Thyroid gland (tissue), 4 donors: ENCODE data around the gene ACAT2. TPM values are rescaled to one million over a fixed set of nuclear protein-coding genes. Genes with fewer than 3 reads are reported as not detected.

Experiments
- DNase-seq, 2 donors: peaks; one replicate each; pipeline ENCODE4 v3.0.0-alpha.2; 2019
- H3K27ac ChIP-seq, 3 donors: fragments of 200-600 bp; sonication (generic); 1 replicate in 2 of 3; 2 replicates in 1 of 3; pipeline ENCODE4 v1.5.1; 2016 to 2019; ENCODE audit warnings: mild to moderate bottlenecking in 1 of 3, moderate library complexity in 1 of 3
- H3K27me3 ChIP-seq: fragments of 200-600 bp; sonication (generic); one replicate; pipeline ENCODE4 v1.5.1; 2019
- H3K36me3 ChIP-seq, 2 donors: fragments of 200-600 bp; sonication (generic); one replicate each; pipeline ENCODE4 v1.5.1; 2016 to 2019
- H3K4me1 ChIP-seq, 2 donors: fragments of 200-600 bp; sonication (generic); one replicate each; pipeline ENCODE4 v1.5.1; 2017 to 2019
- H3K4me3 ChIP-seq, 3 donors: fragments of 200-600 bp; sonication (generic); replicated peaks in 1 of 3; 1 replicate in 2 of 3; 2 replicates in 1 of 3; pipeline ENCODE4 v1.5.1; 2016; ENCODE audit warnings: mild to moderate bottlenecking in 1 of 3
- H3K9me3 ChIP-seq: fragments of 200-600 bp; sonication (generic); one replicate; pipeline ENCODE4 v1.5.1; 2017
- CTCF ChIP-seq, 6 experiments: fragments of 200-600 bp in 3 of 6; fragments of 450-650 bp in 3 of 6; sonication (generic) in 3 of 6; IDR thresholded peaks; one replicate each; pipeline ENCODE4 v1.5.1; 2016 to 2019; ENCODE audit warnings: antibody characterized with exemption in 6 of 6, mild to moderate bottlenecking in 2 of 6, inconsistent platforms in 1 of 6, moderate library complexity in 1 of 6
- POLR2A ChIP-seq, 2 donors: fragments of 450-650 bp; IDR thresholded peaks; one replicate each; pipeline ENCODE4 v1.6.1; 2017; ENCODE audit warnings: antibody characterized with exemption in 2 of 2, mild to moderate bottlenecking in 2 of 2, moderate library complexity in 1 of 2
- WGBS, 2 donors: methylation state at CpG; one replicate each; pipeline ENCODE4 v1.1.5; 2017; 5-methylcytosine and 5-hydroxymethylcytosine counted together
- intact Hi-C: fragments of 100-400 bp; cut with DNase I; formaldehyde crosslinking; loops from one replicate; pipeline ENCODE4 v1.15.1; 2023
- total RNA-seq, 4 donors: library from RNA; depleted of rRNA; stranded (reverse); fragments of >200 nt; gene quantifications; one replicate each; pipeline ENCODE4 v1.2.3, GENCODE V29; 2016

The ACAT2 gene
- total RNA-seq, 4 donors from 2014 or later = 5.6 to 10.4 (median 7.0) TPM

- intact Hi-C loops = loop anchor here (10.0 kb wide), 1 partner anchor 65 kb away; the partner anchor contains the start of gene SOD2
- H3K36me3 ChIP-seq = peaks cover 11 to 20% of the 10 kb centered on the region in 2 donors
Observed at GRCh38 chr6:159759645-159760044, 2.2 kb upstream of the ACAT2 start.

GRCh38 chr6:159760602-159761057 lies 1.2 kb upstream of the ACAT2 start:
- H3K4me3 ChIP-seq = no peak overlapping the region
- H3K4me1 ChIP-seq = peaks cover 21 to 22% of the 10 kb centered on the region in 2 donors
- WGBS, 2 donors = 64 to 72% methylated on average over 3 of the region's 3 CpGs
- TF ChIP-seq CTCF (IDR thresholded peaks at IDR 0.05) (no peak), POLR2A (IDR thresholded peaks at IDR 0.05) (no peak)
- DNase-seq = no peak
- intact Hi-C loops = loop anchor here (10.0 kb wide), 1 partner anchor 66 kb away; the partner anchor contains the start of gene SOD2
- peak overlapping the region in 2 of 3 donors; percentile 95 to 99 for H3K27ac ChIP-seq
- H3K36me3 ChIP-seq = peaks cover 4 to 12% of the 10 kb centered on the region in 2 donors
- H3K9me3 ChIP-seq = no peaks in the 10 kb centered on the region
- H3K27me3 ChIP-seq = no peaks in the 10 kb centered on the region

More at GRCh38 chr6:159759645-159760044, 2.2 kb upstream of the ACAT2 start:
- no peak for TF ChIP-seq CTCF (IDR thresholded peaks at IDR 0.05)
- TF ChIP-seq POLR2A (IDR thresholded peaks at IDR 0.05) = no peak
- Histone ChIP-seq H3K4me3 (no peak overlapping the region), H3K9me3 (no peaks in the 10 kb centered on the region), H3K27me3 (no peaks in the 10 kb centered on the region), H3K4me1 (peaks cover 21 to 22% of the 10 kb centered on the region in 2 donors), H3K27ac (no peak overlapping the region)
- no peak for DNase-seq
- WGBS, 2 donors = 74 to 76% methylated on average over 2 of the region's 2 CpGs

GRCh38 chr6:159761129-159761872 lies 544 bp upstream of the ACAT2 start:
- peak; percentile 9 to 32 for DNase-seq
- TF ChIP-seq CTCF (IDR thresholded peaks at IDR 0.05) (no peak), POLR2A (IDR thresholded peaks at IDR 0.05) (no peak)
- H3K36me3 ChIP-seq = peaks cover 4 to 8% of the 10 kb centered on the region in 2 donors
- no peaks in the 10 kb centered on the region for H3K27me3 ChIP-seq
- H3K27ac ChIP-seq = peak overlapping the region; percentile 95 to 99 (median 95)
- peak overlapping the region; percentile 53 to 66 (median 62) for H3K4me3 ChIP-seq
- H3K4me1 ChIP-seq = peaks cover 21 to 22% of the 10 kb centered on the region in 2 donors
- no peaks in the 10 kb centered on the region for H3K9me3 ChIP-seq
- WGBS, 2 donors = 16 to 18% methylated on average over 21 to 40 of the region's 45 CpGs
- intact Hi-C loops = loop anchor here (10.0 kb wide), 1 partner anchor 66 kb away; the partner anchor contains the start of gene SOD2

GRCh38 chr6:159762681-159763293 lies 942 bp downstream of the ACAT2 start:
- Histone ChIP-seq H3K9me3 (no peaks in the 10 kb centered on the region), H3K36me3 (peaks cover 8 to 9% of the 10 kb centered on the region in 2 donors), H3K27me3 (no peaks in the 10 kb centered on the region), H3K4me1 (peaks cover 15 to 16% of the 10 kb centered on the region in 2 donors), H3K27ac (peak overlapping the region; percentile 95 to 99 (median 95)), H3K4me3 (peak overlapping the region; percentile 62 to 85 (median 68))
- TF ChIP-seq CTCF (IDR thresholded peaks at IDR 0.05) (no peak), POLR2A (IDR thresholded peaks at IDR 0.05) (no peak)
- intact Hi-C loops = loop anchor here (10.0 kb wide), 1 partner anchor 68 kb away; the partner anchor contains the start of gene SOD2
- WGBS, 2 donors = 28 to 34% methylated on average over 13 to 14 of the region's 16 CpGs
- peak in 1 of 2 donors; percentile 17 for DNase-seq
